ENCODE data around the gene ZBTB17.

DNA sequence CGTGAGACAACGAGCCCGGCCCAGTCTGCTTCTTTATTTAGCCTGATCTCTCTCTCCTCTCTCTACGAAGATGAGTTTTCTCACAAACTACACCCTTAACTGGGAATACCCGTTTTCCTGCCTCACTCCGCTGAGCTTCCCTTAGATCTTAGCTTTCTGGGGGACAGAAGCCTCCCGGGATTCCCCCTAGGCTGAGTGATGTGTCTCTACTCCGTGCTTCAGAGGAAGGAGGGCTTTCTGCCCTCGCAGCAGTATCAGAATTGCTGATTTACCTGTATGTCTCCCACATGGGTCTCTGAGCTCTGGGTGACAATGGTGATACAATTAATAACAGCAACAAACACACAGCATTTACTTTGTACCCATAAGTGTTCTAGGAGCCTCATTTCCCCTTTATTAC, 1.0 kb downstream of the ZBTB17 start:
- TF ChIP-seq POLR2A (IDR thresholded peaks at IDR 0.05; ENCODE audit: extremely low read depth, insufficient read length) (no peak), CTCF (IDR thresholded peaks at IDR 0.05; ENCODE audit: low read depth, low read length) (no peak), MAX (IDR thresholded peaks at IDR 0.05; ENCODE audit: low read depth, low read length) (no peak), MYC (IDR thresholded peaks at IDR 0.05; ENCODE audit: low read depth, low read length) (no peak)
